Right forelimb (tissue), 1 donor: ENCODE data around the gene KMT5C.

ENCODE experiments used
- DNase-seq: peaks from one replicate; pipeline ENCODE4 v3.0.0-alpha.2; 2018

Gene KMT5C

DNA sequence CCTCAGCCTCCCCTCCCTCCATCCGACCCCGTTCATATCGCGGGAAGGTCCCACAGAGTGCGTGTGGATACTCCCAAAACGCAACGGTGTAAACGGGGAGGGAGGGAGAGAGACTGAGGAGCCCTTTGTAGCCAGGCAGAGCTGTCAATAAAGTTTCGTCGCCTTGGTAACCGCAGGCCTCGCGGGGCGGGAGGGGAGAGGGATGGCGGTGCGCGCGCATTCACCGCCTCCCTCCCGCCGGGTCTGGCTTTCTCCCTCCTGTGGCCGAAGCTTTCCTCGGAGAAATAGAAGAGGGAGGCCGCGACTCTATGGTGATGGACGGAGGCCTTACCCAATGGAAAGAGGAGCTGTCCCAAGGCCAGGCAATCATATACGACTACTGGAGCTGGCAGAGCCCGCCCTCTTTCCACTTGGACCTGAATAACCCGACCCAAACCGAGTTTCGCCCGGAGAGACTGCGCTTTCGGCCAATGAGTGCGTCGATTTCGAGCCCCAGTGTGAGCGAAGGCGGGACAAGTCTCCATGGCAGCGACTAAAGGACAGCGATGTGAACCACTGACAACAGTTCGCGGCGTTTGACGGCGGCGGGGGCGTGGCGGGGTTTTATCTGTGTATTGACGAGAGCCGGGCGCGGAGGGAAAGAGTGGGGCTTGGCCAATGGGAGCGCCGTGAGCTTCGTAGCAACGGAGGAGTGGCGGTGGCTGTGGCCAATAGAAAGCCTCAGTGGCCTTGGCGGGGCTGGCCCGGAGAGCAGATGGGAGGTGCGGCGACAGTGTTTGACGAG is at the start of gene KMT5C:
Gene KMT5C (plus strand): TSS at position 772 of the 784 bp plus-strand sequence. CDS start 2,061 bp downstream, outside the sequence.
- peak; percentile 100 for DNase-seq

DNA sequence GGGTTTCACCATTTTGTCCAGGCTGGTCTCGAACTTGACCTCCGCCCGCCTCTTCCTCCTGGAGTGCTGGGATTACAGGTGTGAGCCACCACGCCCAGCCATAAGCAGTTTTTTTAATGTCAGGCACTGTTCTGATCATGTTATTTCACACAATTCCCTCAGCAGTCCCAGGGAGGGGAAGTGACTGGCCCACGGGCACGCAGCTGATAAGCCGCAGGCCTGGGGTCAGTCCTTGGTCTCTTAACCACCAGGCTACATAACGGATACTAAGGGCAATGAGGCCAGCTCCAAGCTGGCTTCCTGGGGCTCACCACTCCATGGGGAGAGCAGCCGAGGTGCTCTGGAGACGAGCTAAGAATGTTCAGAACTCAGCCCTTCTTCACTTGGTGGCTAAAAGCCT is 42.4 kb upstream of the KMT5C start:
- no peak for DNase-seq

DNA sequence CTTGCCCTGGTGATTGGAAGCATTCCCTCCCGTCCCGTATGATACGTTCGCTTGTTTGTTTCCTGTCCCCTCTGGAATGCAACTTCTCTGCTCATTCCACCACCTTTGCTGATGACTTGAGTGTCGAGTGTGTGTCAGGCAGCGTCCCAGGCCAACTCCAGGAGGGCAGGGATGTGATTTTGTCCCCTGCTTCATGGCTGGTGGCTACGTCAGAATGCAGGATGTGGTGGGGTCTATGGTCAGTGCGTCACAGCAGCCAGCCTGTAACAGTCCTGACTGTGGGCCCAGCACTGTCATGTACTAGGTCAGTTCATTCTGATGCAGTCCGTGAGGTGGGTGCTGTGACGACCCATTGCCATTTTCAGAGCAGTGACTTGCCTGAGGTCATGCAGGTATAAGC is 39.7 kb upstream of the KMT5C start:
- DNase-seq = no peak

DNA sequence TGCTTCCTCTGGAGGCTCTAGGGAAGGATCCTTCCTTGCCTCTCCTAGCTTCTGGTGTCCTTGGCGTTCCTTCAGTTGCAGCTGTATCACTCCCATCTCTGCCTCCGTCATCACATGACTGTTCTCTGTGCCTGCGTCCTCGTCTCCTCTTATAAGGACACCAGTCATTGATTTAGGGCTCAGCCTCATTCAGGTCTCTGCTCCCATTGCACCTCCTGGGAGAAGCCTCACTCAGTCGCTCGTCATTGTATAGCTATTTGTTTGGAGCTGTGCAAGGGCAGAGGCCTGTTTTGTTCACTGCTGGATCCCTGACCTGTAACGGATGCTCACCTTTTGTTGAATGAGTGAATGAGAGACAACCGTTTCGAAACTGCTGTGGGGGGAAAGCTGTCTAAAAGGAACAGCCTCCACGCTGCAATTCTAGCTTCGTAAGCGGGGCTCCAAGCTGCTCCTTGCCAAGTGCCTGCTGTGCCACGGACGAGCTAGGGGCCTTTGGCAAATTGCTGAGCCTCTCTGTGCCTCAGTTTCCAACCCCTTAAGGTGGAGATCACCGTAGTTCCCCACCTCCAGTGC is 38.7 kb upstream of the KMT5C start:
- DNase-seq = no peak

DNA sequence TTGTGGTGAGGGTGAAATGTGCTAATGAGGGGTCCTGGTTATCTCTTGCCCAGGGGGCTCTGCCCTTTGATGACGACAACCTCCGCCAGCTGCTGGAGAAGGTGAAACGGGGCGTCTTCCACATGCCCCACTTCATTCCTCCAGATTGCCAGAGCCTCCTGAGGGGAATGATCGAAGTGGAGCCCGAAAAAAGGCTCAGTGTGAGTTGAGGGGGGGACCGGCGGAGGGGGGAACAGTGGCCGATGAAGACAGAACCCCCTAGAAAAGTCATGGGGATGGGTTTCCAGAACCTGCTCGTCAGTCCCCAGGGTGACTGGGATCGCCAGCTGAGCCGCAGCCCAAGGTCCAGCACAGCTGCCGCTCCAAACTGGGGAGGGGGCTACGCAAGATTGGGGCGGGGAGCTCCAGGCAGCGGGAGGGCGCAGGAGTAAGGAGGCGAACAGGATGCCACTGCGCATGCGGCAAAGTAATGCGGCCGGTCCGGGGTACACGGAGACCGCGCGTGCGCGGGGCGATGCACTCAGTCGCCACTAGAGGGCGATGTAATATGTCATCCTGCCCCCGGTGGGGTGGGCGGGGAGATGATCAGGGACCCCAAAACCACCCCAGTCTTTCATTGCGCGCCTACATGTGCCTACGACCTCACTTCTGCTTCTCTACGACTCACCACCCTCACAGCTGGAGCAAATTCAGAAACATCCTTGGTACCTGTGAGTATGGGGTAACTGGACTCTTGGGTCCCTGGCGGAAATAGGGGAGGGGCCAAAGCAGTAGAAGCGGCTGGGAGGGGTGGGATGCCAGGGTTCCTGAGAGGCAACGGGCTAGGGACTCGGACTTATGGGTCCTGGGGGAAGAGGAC is 38.0 kb upstream of the KMT5C start:
- peak; percentile 95 for DNase-seq

DNA sequence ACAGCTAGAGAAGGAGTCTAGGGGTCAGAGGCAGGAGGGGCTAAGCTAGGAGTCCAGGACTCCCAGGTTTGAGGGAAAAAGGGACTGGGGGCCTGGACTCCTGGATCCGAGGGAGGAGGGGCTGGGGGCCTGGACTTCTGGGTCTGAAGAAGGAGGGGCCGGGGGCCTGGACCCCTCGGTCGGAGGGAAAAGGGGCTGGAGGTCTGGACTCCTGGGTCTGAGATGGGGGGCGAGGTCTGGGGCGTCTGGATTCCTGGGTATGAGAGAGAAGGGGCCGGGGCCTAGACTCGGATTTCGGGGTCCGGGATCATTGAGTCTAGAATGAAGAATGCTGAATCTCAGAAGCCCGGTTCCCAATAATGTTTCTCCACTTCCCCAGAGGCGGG is 37.4 kb upstream of the KMT5C start:
- no peak for DNase-seq

DNA sequence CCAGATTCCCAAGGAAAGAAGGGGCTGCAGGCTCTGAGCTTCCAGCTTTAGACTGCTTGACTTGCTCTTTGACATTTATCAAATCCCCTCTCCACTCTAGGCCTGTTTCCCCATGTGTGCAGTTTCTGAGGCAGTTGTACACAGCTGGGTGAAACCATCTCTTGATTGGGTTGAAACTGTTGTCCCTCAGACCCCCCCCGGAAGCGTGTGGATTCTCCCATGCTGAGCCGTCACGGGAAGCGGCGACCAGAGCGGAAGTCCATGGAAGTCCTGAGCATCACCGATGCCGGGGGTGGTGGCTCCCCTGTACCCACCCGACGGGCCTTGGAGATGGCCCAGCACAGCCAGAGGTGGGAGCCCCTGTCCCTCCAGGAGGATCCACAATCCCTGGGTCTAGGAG is 36.2 kb upstream of the KMT5C start:
- DNase-seq = no peak

DNA sequence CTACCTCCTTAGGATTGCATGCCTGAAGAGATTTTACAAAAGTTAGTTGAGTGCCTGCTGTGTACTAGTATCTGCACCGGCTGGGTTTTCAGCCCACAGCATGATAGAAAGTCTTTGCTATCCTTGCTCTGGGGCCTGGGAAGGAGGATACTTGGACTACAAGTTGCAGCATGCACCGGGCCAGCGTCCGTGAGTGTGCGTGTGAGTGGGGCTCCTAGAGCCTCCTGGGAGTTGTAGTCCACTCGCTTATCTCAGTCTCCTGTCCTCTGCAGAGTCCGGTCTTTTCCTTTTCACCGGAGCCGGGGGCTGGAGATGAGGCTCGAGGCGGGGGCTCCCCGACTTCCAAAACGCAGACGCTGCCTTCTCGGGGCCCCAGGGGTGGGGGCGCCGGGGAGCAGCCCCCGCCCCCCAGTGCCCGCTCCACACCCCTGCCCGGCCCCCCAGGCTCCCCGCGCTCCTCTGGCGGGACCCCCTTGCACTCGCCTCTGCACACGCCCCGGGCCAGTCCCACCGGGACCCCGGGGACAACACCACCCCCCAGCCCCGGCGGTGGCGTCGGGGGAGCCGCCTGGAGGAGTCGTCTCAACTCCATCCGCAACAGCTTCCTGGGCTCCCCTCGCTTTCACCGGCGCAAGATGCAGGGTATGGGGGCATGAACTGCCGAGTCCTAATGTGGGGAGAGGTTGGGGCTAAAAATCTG is 35.2 kb upstream of the KMT5C start:
- DNase-seq = no peak

DNA sequence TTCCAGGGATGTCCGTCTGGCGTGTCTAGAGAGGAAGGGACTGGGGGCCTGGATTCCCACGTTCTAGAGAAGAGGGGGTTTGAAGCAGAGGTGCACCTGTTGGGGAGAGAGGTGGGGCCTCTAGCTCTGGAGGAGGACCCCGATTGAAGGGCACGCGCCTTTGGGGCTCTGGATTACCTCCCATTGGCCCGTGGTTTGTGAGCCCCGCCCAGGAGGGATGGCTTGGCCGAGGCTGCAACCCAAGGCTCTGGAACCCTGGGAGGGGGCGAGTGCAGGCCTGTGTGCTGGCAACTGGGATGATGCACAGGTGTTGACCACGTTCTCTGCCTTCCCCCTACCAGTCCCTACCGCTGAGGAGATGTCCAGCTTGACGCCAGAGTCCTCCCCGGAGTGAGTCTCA is 34.7 kb upstream of the KMT5C start:
- no peak for DNase-seq

DNA sequence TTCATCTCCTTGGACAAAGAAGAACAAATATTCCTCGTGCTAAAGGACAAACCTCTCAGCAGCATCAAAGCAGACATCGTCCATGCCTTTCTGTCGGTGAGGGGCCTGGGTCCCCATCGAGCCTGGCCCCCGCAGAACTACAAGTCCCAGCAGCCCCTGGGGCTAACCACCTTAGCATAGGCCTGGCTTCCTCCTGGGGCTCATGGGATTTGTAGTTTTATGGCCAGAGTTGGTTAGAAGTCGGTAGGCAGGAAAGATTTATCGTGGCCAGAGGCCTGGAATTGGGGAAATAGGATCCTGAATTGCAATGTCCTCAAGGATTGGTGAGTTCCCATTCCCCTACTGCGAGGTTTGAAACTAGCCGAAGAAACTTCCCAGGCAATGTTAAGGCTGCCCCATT is 34.2 kb upstream of the KMT5C start:
- DNase-seq = no peak

DNA sequence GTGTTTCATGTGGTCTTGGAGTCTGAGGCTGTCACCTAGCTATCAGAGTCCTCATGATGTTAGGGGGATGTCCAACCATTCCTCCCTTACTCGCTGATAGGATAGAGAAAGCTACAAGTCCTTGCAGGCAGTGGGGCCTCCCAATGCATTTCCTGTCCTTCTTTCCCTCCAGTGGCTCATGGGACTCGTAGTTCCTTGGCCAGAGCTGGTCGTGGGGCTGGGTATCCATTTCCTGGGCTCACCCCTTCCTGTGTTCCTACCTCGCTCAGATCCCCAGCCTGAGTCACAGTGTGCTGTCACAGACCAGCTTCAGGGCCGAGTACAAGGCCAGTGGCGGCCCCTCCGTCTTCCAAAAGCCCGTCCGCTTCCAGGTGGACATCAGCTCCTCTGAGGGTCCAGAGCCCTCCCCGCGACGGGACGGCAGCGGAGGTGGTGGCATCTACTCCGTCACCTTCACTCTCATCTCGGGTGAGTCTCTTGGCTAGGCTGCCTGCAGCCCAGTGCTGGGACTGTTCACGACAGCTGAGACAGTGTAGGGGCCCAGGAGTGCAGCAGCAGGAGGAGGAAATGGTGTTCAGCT is 33.6 kb upstream of the KMT5C start:
- no peak for DNase-seq

DNA sequence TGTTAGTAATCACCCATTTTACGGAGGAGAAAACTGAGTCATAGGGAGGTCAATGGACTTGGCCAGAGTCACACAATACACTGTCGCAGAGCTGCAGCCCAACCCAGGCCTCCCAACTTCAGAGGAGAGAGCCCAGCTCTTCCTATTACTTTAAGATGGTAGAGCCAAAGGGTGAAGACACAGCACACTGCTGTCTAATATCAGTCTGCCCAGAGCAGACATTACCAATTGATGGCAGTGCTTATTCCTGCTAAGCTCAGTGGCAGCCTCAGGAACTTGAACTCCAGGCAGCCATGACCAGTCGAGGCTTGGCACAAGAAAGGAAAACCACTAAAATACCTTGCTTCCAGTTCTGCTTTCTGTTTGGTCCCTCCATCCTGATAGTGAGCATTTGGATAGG is 33.0 kb upstream of the KMT5C start:
- no peak for DNase-seq

DNA sequence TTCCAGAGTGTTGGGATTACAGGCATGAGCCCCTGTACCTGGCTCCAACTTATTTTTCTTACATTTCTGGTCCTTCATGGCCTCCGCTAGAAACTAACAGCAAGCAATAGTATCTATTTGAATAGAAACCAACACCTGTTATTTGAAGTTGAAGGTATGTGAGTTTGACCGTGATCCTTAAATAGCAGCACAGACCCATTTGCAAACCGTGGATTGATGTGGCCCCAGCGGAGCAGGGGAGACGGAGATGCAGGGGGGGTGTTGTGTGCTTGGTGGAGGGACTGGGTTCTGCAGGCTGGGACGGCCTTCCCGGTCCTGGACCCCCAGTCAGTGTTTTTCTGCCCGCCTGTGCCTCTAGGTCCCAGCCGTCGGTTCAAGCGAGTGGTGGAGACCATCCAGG is 31.4 kb upstream of the KMT5C start:
- no peak for DNase-seq

DNA sequence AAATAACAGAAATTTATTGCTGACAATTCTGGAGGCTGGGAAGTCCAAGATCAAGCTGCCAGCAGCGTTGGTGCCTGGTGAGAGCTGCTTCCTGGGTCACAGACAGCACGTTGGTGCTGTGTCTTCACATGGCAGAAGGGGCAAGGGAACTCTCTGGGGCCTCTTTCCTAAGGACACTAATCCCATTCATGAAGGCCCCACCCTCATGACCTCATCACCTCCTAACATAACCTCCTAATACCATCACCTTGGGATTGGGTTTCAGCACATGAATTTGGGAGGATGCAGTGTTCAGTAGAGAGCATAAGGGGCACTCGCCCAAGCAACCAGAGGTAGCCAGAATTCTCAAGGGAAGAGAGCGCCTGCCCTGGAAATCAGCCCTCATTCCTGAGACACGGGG is 30.2 kb upstream of the KMT5C start:
- no peak for DNase-seq

DNA sequence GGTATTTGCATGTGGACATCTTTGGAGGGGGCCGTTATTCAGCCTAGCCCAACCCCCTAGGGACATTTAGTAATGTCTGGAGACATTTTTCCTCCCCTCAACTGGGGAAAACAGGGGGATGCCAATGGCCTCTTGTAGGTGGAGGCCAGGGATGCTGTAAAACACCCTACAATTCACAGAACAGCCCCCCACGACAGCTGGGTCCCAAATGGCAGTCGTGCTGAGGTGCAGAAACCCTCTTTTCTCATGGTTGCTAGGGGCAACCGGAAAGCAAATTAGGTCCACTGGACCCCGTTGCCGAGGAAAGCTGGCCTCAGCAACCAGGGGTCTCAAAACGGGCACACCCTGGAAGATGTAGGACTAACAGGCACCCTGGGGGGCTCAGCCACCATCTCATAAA is 29.2 kb upstream of the KMT5C start:
- DNase-seq = no peak

DNA sequence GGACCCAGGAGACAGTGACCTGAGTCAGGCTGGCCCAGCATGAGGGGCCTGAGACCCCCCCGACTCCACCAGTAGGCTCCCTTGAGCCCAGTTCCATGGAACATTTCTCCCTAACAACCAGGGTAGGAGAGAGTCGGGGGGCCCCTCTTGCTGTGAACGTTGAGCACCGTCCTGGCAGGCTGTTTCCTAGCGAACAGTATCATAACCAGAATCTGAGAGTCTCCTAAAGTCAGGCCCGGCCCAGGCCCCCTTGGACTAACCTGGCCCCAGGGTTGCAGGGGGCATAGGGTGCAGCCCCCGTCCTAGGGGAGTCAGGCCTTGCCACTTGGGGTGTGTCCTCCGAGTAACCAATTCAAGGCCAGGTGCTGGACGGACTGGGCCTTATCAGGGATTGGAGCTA is 28.3 kb upstream of the KMT5C start:
- no peak for DNase-seq

DNA sequence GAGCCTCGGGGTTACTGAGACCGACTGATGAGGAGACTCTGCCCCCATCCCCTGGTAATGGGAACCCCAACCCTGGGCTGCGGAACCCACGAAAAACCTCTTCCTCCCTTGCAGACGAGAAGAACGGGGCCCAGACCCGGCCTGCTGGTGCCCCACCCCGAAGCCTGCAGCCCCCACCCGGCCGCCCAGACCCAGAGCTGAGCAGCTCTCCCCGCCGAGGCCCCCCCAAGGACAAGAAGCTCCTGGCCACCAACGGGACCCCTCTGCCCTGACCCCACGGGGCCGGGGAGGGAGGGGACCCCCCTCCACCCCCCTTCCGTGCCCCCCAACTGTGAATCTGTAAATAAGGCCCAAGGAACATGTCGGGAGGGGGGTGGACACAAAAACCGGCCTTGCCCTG is 27.9 kb upstream of the KMT5C start:
- no peak for DNase-seq

DNA sequence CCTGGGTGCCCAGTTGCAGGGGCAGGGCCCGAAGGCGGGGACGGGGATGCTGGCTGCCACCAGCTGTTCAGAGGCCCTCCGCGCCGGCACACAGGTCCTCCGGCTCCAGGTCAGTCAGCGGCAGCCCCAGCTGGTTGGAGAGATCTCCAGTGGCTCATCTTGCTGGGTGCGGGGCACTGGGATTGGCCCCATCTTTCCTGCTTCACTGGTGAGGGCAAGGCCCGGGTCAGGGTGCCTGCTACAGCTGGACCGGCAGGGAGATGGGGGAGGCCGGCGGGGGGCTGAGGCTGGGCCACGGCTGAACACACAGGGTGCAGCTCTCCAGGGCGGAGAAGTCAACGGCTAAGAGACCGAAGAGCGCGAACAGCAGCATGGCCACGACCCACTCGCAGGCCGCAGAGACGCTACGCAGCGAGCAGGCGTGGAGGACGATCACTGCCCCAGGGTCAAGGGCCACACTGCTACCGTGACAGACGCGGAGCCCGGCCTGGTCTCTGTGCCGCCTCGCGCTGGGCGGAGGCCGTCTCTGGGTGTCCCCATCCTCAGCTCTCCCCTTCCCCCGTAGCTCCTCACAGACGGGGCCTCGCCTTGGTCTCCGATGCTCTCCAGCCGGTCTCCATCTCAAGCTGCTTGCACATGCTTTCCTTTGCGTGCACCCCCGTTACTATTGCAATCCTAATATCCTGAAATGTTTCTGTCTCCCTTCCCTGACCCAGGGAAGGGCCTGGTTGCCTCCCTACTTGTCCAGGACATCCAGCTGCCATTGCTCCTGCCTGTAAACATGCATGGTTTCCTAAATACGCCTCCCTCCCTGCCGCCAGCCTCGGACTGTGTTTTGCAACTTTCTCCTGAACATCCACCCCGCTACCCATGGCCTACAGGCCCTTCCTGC is 26.8 kb upstream of the KMT5C start:
- no peak for DNase-seq

DNA sequence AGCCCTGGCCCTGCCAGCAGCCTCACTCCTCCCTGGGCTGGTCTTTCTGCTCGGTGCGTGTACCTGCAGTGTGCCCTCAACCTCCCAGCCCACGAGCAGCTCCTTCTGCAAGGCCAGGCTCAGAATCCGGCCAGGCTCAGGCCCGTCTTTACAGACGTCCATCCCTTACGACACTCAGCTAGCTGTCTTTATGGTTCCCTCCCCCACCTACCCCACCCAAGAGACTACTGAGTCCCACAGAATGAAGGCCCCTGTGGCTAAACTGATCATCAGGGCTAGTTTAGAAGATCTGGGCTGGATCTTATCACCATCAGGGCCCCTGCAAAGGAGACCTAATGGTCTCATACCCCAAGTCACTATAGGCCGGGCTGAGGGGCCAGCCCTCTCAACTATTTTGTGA is 25.3 kb upstream of the KMT5C start:
- no peak for DNase-seq

DNA sequence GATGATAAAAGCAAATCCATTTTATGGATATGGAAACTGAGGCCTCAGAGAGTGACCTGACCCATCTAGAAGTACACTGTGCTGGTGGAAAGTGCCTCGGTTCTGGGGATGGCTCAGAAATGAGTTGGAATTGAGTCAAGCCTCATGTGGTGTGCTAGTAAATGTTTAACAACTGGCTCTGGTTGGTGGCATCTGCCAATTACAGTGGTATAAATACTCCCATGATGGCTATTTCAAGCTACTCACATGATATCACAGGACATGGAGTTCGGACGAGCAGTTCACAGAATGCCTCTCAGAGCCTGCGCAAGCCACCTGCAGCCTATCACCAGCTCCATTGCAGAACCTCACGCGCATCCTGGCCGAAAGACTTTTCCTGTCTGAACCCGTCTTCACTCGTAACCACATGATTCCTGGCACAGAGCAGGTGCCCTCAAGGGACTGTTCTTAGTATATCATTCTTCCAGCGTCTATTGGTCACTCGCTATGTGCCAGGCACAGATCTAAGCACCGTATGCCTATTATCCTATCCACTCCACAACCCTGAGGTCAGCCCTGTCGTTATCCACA is 23.6 kb upstream of the KMT5C start:
- no peak for DNase-seq

DNA sequence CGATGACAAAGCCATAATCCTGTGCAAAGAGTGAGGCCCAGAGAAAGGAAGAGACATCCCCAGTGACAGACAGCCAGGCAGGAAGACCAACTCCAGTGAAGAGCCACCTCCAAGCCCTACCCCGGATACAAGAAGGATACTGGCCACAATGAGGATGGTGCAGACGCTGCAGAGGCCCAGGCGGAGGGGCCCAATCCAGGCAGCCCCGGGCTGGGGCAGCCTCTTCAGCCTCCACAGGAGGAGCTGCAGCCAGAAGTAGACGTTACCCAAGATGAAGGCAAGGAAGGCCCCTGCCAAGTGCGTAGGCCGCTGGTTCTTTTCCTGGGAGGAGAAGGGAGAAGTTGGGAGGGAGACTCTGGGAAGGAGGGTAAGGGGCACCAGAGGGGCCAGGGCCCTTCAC is 23.0 kb upstream of the KMT5C start:
- DNase-seq = no peak

DNA sequence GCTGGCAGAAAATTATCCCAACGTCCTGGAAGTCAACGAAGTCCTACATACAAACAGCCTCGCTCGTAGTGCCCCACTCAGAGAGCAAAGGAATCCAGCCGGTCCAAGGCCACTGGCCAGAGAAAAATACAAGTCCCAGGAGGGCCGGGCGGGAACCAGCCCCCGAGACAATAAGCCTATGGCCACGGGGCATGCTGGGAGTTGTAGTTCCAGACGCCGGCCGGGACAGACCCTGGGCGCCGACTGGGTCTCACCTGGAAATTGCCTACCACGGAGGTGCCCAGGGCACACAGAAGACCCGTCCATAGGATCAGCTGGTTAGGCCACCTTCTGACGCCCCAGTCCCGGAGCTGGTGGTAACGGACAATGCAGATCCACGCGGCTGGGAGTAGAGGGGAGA is 19.9 kb upstream of the KMT5C start:
- peak; percentile 60 for DNase-seq
